Pancreas (tissue), 10 donors: ENCODE results near the gene AZGP1. TPM values are rescaled to one million over a fixed set of nuclear protein-coding genes. Genes with fewer than 3 reads are reported as not detected.
"Not testable (repeated sequence)": the region's sequence is repeated elsewhere in the genome, so short reads cannot be mapped to it uniquely, and the experiment has no call there.

Source experiments
- ATAC-seq, 4 donors: fragments of 200-7000 bp; cut with Tn5 transposase; one replicate each; pipeline versions ENCODE4 v1.8.0 to v1.9.1; 2020; ENCODE audit warnings: mild to moderate bottlenecking in 4 of 4, moderate library complexity in 4 of 4
- DNase-seq, 6 donors: peaks; one replicate each; pipeline ENCODE4 v3.0.0-alpha.2; 2020
- FAIRE-seq: peaks from 2 replicates; lab custom pipeline; 2012; peaks lifted over from hg19 to GRCh38; lab: Jason Lieb, UNC
- H3K27ac ChIP-seq, 4 donors: fragments of 200-600 bp; sonication (generic); 1 replicate in 3 of 4; 2 replicates in 1 of 4; pipeline versions ENCODE4 v1.5.0 to v1.8.0; 2020
- H3K27me3 ChIP-seq, 4 donors: fragments of 200-600 bp; one replicate each; pipeline ENCODE4 v1.8.0; 2021
- H3K36me3 ChIP-seq, 3 donors: fragments of 200-600 bp; sonication (generic) in 1 of 3; one replicate each; pipeline versions ENCODE4 v1.5.0 to v1.8.0; 2020 to 2021
- H3K4me1 ChIP-seq, 3 donors: fragments of 200-600 bp; one replicate each; pipeline ENCODE4 v1.8.0; 2021
- H3K4me3 ChIP-seq, 4 donors: fragments of 200-600 bp; sonication (generic) in 2 of 4; one replicate each; pipeline versions ENCODE4 v1.5.0 to v1.8.0; 2020 to 2021
- H3K9me3 ChIP-seq, 4 donors: fragments of 200-600 bp; one replicate each; pipeline ENCODE4 v1.8.0; 2021
- WGBS, 2 donors: extraction: QIAGEN DNeasy Blood & Tissue Kit; methylation state at CpG; one replicate each; pipeline ENCODE4 v1.1.7; 2013; 5-methylcytosine and 5-hydroxymethylcytosine counted together
- intact Hi-C, 3 donors: fragments of 100-400 bp; cut with DNase I; formaldehyde crosslinking; loops; one replicate each; pipeline versions ENCODE4 v1.11.1 to v1.14.2; 2022
- polyA plus RNA-seq, 2 donors: library from polyadenylated mRNA; stranded (reverse); fragments of 200-250 nt; gene quantifications; one replicate each; pipeline ENCODE4 v1.2.3, GENCODE V29; 2013
- total RNA-seq, 6 donors: library from RNA; stranded (reverse); fragmentation: NEBNext Ultra II Directional in 4 of 6; extraction: Animal tissue kit (Norgen Biotek cat#: 25700) in 4 of 6; gene quantifications; one replicate each; pipeline versions ENCODE4 v1.2.1 to v1.2.4, GENCODE V29; 2021 to 2023
- TF ChIP-seq, protein P1 (sequence below), 4 donors: fragments of 200-600 bp; sonication (generic) in 3 of 4; IDR thresholded peaks; one replicate each; pipeline versions ENCODE4 v1.5.0 to v1.8.0; 2021; ENCODE audit warnings: antibody characterized with exemption in 4 of 4
- donor health status: healthy with polysubstance abuse.
- donor health status: DM: no; HTN: no; CAD: no; lungs with moderate emphysema.
- donor health status: DM: no; HTN: no; CAD: no.
- donor health status: control.
- donor health status: control.
- donor health status: Bipolar disorder and iron deficiency.
- donor health status: DM: yes; HTN: yes; CAD: no.
- donor health status: DM: no; HTN: no; CAD: no.
- donor health status: DM: no; HTN: no; CAD: no.
- donor health status: DM: yes; HTN: yes; CAD: no.

The AZGP1 gene
- total and polyA plus RNA-seq, 8 donors: 174 to 686 (median 235) TPM

DNA sequence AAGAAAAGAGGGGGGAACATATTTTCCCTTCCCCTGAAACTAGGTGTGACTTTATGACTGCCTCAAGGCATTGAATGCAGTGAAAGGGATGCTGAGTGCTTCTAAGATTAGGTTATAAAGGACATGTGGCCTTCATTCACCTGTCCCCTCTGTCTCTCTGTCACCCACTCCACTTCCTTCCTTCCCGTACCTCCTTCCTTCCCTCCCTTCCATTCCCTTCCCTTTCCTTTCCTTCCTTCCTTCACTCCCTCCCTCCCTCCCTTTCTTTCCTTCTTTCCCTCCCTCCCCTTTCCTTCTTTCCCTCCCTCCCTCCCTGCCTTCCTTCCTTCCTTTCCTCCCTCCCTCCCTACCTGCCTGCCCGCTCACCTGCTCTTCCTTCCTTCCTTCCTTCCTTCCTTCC is 35.1 kb upstream of the AZGP1 start:
- peaks cover 0 to 5% (median 0%) of the 10 kb centered on the region in 3 donors for H3K4me1 ChIP-seq
- ATAC-seq (no peak), DNase-seq (no peak), FAIRE-seq (no peak)
- TF ChIP-seq, protein P1, sequence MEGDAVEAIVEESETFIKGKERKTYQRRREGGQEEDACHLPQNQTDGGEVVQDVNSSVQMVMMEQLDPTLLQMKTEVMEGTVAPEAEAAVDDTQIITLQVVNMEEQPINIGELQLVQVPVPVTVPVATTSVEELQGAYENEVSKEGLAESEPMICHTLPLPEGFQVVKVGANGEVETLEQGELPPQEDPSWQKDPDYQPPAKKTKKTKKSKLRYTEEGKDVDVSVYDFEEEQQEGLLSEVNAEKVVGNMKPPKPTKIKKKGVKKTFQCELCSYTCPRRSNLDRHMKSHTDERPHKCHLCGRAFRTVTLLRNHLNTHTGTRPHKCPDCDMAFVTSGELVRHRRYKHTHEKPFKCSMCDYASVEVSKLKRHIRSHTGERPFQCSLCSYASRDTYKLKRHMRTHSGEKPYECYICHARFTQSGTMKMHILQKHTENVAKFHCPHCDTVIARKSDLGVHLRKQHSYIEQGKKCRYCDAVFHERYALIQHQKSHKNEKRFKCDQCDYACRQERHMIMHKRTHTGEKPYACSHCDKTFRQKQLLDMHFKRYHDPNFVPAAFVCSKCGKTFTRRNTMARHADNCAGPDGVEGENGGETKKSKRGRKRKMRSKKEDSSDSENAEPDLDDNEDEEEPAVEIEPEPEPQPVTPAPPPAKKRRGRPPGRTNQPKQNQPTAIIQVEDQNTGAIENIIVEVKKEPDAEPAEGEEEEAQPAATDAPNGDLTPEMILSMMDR (IDR thresholded peaks at IDR 0.05): no peak
- no peaks in the 10 kb centered on the region for H3K9me3 ChIP-seq
- H3K36me3 ChIP-seq: no peaks in the 10 kb centered on the region
- H3K27me3 ChIP-seq: no peaks in the 10 kb centered on the region
- intact Hi-C loops: no loop called here
- H3K4me3 ChIP-seq: no peak overlapping the region
- no peak overlapping the region for H3K27ac ChIP-seq
- 85 to 93% methylated on average over 1 to 2 of the region's 2 CpGs for WGBS, 2 donors

DNA sequence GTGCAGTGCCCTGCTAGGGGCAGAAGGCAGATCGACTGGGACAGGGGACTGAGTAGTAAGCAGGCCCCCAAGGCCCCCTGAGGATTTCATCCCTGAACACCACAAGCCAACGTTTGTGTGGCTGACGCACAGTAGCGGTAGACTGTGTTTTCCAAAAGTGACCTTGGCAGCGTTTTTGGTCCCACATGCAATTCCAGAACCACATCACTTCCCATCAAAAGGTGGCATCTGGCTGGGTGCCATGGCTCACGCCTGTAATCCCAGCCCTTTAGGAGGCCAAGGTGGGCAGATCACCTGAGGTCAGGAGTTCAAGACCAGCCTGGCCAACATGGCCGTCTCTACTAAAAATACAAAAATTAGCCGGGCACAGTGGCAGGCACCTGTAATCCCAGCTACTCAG is 34.1 kb upstream of the AZGP1 start:
- H3K4me1 ChIP-seq, H3K36me3 ChIP-seq, FAIRE-seq, intact Hi-C loops, H3K9me3 ChIP-seq, H3K27me3 ChIP-seq, ATAC-seq, H3K4me3 ChIP-seq, H3K27ac ChIP-seq: not testable (repeated sequence)
- DNase-seq: peak in 1 of 6 donors; percentile 58
- WGBS, 2 donors: 34 to 42% methylated on average over 8 of the region's 8 CpGs

DNA sequence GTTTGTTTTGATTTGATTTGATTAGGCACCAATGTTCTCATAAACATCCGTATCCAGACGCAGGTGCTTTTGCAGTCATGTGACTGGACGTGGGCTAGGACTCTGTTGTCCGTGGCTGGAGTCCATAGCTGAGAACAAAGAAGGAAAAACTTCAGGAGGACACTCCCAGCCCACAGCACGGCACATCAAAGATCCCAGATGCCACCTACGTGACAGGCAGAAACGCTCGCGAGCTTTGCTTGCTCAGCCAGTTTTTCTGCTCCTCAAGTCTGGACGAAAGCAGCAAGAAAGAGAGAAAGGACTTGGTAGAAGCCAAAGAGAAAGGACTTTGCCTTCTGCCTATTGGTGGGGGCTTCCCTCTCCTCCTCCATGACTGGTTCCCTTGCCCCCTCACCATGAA is 32.7 kb upstream of the AZGP1 start:
- TF ChIP-seq, protein P1 (IDR thresholded peaks at IDR 0.05): no peak
- WGBS, 2 donors: 6 to 13% methylated on average over 10 of the region's 10 CpGs
- H3K27me3 ChIP-seq: no peaks in the 10 kb centered on the region
- H3K27ac ChIP-seq: peak overlapping the region in 2 of 4 donors; percentile 50
- ATAC-seq (peak in 1 of 4 donors; percentile 21), DNase-seq (no peak), FAIRE-seq (no peak)
- no peak overlapping the region for H3K4me3 ChIP-seq
- peaks cover 9 to 17% (median 14%) of the 10 kb centered on the region in 3 donors for H3K4me1 ChIP-seq
- no peaks in the 10 kb centered on the region for H3K36me3 ChIP-seq
- no peaks in the 10 kb centered on the region for H3K9me3 ChIP-seq
- intact Hi-C loops: no loop called here

DNA sequence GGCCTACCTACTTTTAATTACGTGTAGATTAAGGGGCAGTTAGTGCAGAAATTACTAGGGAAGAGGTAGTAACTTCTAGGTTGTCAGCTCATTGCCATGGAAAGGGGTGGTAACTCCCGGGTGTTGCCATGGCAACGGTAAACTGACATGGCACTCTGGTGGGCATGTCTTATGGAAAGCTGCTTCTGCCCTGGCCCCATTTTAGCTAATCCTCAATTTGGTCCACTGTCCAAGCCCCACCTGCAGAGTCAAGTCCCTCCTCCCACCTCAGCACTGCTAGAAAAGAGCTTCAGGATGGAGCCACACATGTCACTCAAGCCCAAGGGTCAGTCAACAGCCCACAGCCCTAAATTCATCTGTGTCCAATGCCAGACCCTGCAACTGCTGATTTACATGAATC is 32.1 kb upstream of the AZGP1 start:
- H3K27ac ChIP-seq: peak overlapping the region in 1 of 4 donors; percentile 50
- no peaks in the 10 kb centered on the region for H3K9me3 ChIP-seq
- no peak for FAIRE-seq
- ATAC-seq: no peak
- 69 to 72% methylated on average over 3 of the region's 3 CpGs for whole genome bisulfite sequencing, 2 donors
- peaks cover 16 to 24% (median 20%) of the 10 kb centered on the region in 3 donors for H3K4me1 ChIP-seq
- no peaks in the 10 kb centered on the region for H3K36me3 ChIP-seq
- DNase-seq: no peak
- H3K27me3 ChIP-seq: no peaks in the 10 kb centered on the region
- TF ChIP-seq, protein P1 (IDR thresholded peaks at IDR 0.05): no peak
- H3K4me3 ChIP-seq: no peak overlapping the region
- intact Hi-C loops: no loop called here

DNA sequence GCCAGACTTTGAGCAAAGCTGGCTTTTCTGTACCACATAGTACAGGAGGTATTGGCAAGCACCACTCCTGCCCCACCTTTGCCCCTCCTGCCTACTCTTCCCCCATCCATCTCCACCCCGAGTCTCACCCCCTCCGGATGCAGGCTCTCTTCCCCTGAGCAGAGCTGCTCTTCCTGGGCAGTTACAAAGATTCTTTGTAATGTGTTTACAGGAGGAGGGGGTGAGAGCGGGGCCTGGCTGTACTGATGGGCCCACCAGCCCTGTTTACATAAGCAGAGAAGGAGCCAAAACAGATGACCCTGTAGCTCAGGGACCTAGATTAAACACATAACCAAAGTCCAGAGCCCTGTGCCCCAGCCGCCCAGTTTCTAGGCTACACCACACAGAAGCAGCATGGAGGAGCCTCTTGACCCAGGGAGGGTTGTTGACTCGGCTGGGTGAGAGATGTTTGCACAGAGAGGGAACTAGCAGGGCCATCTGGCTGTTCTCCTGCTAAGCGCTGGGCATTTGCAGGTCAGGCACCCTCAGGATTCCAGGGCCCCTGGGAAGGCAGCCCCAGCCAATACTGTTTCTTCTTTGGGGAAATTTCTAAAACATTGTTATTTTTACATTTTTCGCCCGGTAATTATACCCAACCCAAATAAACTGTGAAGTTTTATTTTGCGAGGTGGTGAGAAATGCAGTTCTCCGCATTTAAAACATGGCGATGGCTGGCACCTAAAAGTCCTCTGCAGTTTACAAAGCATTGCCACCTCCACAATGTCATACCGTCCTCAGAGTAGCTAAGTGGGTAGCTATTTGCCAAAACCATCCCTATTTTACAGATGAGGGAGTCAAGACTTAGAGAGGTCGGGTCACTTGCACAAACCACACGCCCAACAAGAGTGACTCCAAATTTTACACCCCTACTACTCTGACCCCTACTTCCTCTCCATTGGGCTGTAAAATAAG is 28.2 kb upstream of the AZGP1 start:
- H3K36me3 ChIP-seq: no peaks in the 10 kb centered on the region
- peaks cover 28 to 35% (median 30%) of the 10 kb centered on the region in 3 donors for H3K4me1 ChIP-seq
- TF ChIP-seq, protein P1 (IDR thresholded peaks at IDR 0.05): no peak
- intact Hi-C loops: no loop called here
- ATAC-seq (peak; percentile 81 to 91 (median 89)), DNase-seq (peak; percentile 71 to 91 (median 85)), FAIRE-seq (no peak)
- peak overlapping the region; percentile 39 to 91 (median 78) for H3K27ac ChIP-seq
- no peak overlapping the region for H3K4me3 ChIP-seq
- no peaks in the 10 kb centered on the region for H3K9me3 ChIP-seq
- 22 to 26% methylated on average over 14 of the region's 14 CpGs for WGBS, 2 donors
- no peaks in the 10 kb centered on the region for H3K27me3 ChIP-seq
